ENCODE data around the gene PRKN.

The PRKN gene

DNA sequence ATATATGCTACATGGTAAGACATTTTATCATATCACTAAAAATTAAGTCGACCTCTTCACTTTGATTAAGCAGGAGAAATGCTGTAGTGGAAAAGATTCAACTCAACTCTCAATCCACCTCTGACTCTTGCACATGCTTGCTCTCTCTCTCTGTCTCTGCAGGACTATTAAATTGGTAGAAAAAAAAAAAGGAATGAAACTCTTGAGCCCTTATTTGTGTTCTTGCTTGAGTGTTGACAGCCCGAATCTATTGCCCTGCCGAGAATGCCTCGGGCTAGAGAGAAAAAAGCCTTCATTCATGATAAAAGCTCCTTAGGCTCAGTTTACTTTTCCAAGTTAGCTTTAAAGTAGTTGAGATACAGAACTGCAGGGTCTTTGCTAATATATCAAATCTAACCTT, 722.2 kb downstream of the PRKN start:
- no peak for DNase-seq (ENCODE audit: extremely low read depth in 1 of 2, low read depth in 1 of 2)

DNA sequence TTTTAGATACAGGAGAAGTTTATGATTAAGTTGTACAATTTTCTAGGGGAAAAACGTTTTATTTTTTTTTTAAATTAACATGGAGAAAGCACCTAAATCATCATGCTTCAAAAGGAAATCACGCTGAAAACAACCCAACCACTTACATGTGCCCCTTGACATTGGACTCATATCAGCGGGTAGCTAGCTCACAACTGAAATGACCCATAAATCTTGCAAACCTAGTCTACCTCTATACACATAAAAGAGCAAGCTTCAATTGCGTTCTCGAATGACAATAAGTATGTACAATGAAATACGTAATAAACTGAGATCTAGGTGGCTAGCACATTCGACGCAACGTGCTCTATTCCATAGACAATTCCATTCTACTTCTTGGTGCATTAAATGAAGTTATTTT, 730.8 kb downstream of the PRKN start:
- DNase-seq (ENCODE audit: extremely low read depth in 1 of 2, low read depth in 1 of 2), result no peak

DNA sequence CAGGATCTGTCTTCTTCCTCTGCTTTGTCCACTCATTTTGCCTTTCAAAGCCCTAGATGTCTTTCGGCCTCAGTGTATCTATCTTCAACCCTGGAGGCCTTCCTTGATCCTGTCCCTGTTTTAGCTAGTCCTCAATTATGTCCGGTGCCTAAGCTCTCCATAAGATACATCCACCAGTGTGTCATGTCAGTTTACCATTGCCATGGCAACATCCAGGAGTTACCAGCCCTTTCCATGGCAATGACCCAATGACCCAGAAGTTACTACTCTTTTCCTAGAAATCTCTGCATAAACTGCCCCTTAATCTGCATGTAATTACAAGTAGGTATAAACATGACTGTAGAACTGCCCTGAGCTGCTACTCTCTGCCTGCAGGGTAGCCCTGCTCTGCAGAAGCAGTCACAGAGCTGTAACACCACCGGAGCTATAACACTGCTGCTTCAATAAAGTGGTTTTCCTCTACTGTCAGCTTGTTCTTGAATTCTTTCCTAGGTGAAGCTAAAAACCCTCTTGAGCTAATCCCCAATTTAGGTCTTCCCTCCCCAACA, 741.6 kb downstream of the PRKN start:
- no peak for DNase-seq (ENCODE audit: extremely low read depth in 1 of 2, low read depth in 1 of 2)

DNA sequence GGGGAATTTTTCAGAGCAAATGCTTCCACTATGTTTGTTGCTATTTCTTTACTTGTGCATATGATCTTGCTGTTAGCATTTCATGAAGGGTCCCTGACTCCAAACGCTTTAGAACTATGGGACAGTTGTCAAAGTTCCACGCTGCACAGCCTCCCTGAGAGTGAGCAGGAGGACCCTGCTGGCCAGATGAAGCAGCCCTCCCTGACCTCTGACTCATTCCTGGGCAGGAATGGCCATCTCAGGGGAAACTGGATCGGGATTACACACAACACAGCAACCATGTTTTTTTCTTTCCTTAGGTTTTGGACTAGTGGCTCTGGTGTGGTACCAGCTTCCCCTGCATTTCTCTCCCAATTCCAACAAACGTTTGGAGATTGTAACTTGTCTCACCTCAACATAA, 742.9 kb downstream of the PRKN start:
- DNase-seq (ENCODE audit: extremely low read depth in 1 of 2, low read depth in 1 of 2), result no peak

DNA sequence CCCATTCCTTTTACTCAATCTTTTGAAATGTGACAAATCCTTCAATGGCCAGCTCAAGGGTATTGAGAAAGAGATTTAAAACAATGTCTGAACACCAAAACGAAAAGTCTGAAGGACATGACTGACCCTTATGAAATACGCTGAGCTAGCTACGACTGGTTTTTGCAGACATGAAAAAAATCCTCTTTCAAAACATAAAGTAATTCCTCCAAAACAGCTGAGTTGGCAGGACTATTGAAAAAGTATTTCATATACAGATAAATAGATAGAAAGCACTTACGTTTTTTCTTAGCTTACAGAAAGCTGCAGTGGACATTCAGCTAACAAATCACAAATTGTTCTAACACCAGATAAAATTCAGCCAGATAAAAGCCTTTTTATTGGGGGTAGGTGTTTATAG, 751.0 kb downstream of the PRKN start:
- no peak for DNase-seq (ENCODE audit: extremely low read depth in 1 of 2, low read depth in 1 of 2)

GRCh38 chr6:161973064-161973463, 754.5 kb downstream of the PRKN start:
- DNase-seq (ENCODE audit: extremely low read depth in 1 of 2, low read depth in 1 of 2), result no peak

- no peak for DNase-seq (ENCODE audit: extremely low read depth in 1 of 2, low read depth in 1 of 2)
Observed at GRCh38 chr6:161971043-161971442, 756.5 kb downstream of the PRKN start.

- no peak for DNase-seq (ENCODE audit: extremely low read depth in 1 of 2, low read depth in 1 of 2)
Observed at GRCh38 chr6:161963634-161964234, 763.8 kb downstream of the PRKN start.

- DNase-seq (ENCODE audit: extremely low read depth in 1 of 2, low read depth in 1 of 2), result no peak
Observed at GRCh38 chr6:161963181-161963580, 764.4 kb downstream of the PRKN start.

DNA sequence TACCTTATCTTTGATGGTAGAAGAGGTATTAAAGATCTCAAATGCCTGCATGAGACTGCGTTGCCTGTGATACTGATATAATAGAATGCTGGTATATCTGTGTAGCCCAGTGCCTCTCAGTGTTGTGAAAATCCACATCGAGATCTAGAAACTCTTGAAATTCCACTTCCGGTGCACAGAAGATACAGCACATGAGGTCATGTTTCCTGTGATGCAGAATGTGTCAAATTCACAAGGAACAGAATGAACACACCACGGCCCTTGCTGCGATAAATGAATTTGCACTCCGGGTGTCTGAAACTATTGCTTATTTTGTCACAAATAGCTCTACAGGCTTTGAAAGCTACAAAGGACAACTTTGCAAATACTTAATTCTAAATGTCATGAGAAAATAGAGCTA, 765.8 kb downstream of the PRKN start:
- DNase-seq (ENCODE audit: extremely low read depth in 1 of 2, low read depth in 1 of 2), result no peak

- no peak for DNase-seq (ENCODE audit: extremely low read depth in 1 of 2, low read depth in 1 of 2)
Observed at GRCh38 chr6:161961046-161961445, 766.5 kb downstream of the PRKN start.

GRCh38 chr6:161959072-161959471, 768.5 kb downstream of the PRKN start:
- DNase-seq (ENCODE audit: extremely low read depth in 1 of 2, low read depth in 1 of 2), result no peak

- no peak for DNase-seq (ENCODE audit: extremely low read depth in 1 of 2, low read depth in 1 of 2)
Observed at GRCh38 chr6:161956082-161956481, 771.5 kb downstream of the PRKN start.

GRCh38 chr6:161954699-161955276, 772.8 kb downstream of the PRKN start:
- no peak for DNase-seq (ENCODE audit: extremely low read depth in 1 of 2, low read depth in 1 of 2)

GRCh38 chr6:161954077-161954476, 773.5 kb downstream of the PRKN start:
- no peak for DNase-seq (ENCODE audit: extremely low read depth in 1 of 2, low read depth in 1 of 2)

GRCh38 chr6:161951126-161951525, 776.4 kb downstream of the PRKN start:
- no peak for DNase-seq (ENCODE audit: extremely low read depth in 1 of 2, low read depth in 1 of 2)

GRCh38 chr6:161949531-161949930, 778.0 kb downstream of the PRKN start:
- DNase-seq (ENCODE audit: extremely low read depth in 1 of 2, low read depth in 1 of 2), result no peak

GRCh38 chr6:161948462-161948861, 779.1 kb downstream of the PRKN start:
- no peak for DNase-seq (ENCODE audit: extremely low read depth in 1 of 2, low read depth in 1 of 2)

DNA sequence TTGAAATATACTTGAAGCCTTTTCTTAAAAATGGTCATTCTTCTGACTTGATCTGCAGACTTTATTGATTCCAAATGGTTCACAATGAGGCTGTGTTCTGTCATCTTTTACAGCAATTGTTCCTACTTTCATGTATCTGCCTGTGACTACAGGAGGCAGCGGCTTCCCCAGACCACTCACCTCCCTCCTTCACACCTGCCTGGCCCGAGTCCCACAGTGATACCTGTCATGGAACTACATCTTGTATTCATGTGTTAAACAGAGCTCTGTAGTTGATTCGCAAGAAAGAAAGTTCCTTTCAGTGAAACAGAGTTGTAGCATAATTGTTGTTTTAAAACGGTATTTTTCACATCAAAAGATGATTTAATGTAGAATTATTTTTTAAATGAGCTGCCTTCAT, 780.2 kb downstream of the PRKN start:
- no peak for DNase-seq (ENCODE audit: extremely low read depth in 1 of 2, low read depth in 1 of 2)

DNA sequence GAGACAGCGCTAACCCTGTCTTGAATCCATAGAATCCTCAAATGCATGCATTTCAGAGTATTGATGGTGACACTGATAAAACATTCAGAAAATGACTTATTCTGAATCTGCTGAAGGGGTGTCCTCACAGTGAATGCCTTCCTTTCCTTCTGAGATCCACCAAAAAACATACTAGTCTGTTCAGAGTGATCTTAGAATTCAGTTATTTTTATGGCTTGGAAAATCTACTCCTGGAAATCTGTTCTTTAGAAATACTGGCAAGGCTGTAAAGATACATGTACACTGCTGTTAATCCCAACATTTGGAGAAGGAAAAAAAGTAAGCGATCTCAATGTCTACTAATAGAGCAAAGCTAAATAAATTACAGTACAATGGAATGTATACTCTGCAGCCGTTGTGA, 781.1 kb downstream of the PRKN start:
- no peak for DNase-seq (ENCODE audit: extremely low read depth in 1 of 2, low read depth in 1 of 2)

- no peak for DNase-seq (ENCODE audit: extremely low read depth in 1 of 2, low read depth in 1 of 2)
Observed at GRCh38 chr6:161943561-161943960, 784.0 kb downstream of the PRKN start.

DNA sequence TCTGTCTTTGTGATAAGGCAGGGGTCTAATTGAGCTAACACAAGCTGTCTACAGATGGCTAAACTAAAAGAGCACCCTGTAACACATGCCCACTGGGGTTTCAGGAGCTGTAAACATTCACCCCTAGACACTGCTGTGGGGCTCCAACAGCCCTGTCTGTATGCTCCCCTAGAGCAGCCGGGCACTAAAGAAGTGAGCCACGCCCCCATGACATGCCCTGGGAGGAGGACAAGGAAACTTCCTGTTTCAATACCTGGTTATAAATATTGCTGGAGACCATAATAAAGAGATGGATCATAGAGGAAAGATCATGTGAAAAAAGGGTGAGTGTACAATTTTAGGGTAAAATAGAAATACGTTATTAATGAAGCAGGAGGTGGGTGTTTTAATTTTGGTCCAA, 786.0 kb downstream of the PRKN start:
- no peak for DNase-seq (ENCODE audit: extremely low read depth in 1 of 2, low read depth in 1 of 2)

GRCh38 chr6:161940519-161940918, 787.0 kb downstream of the PRKN start:
- no peak for DNase-seq (ENCODE audit: extremely low read depth in 1 of 2, low read depth in 1 of 2)

Measured in activated CD8-positive, alpha-beta memory T cell treated with anti-CD3 and anti-CD28 coated beads for 1 hour (primary cell).